ENCODE data around the gene ALDH1A2.

Gene ALDH1A2

DNA sequence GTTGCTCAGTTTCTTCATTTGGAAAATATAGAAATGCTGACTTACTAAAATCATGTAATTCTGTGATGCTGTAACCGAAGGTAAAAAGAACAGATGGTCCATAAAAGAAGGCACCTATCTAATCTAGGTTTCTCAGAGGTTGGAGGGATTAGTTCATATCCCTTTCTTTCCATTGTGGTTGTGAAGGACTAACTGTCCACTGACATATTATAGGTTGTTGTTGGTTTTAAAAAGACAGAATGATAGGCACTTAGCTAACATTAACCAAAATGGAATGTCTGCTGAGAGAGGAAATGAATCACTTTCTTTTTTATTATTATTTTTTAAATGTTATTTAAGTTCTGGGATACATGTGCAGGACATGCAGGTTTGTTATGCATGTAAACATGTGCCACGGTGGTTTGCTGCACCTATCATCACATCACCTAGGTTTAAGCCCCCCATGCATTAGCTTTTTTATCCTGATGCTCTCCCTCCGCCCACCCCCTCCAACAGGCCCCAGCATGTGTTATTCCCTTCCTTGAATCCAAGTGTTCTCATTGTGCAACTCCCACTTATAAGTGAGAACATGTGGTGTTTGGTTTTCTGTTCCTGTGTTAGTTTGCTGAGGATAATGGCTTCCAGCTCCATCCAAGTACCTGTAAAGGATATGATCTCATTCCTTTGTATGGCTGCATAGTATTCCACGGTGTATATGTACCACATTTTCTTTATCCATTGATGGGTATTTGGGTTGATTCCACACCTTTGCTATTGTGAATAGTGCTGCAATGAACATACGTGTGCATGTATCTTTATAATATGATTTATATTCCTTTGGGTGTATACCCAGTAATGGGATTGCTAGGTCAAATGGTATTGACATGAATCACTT lies 45.8 kb downstream of the ALDH1A2 start:
- Histone ChIP-seq H3K36me3 (ENCODE audit: control insufficient read depth in 2 of 2, insufficient read depth in 1 of 2, low read length in 2 of 2) (no peaks in the 10 kb centered on the region), H3K4me1 (ENCODE audit: control insufficient read depth, insufficient read depth, low read length) (no peaks in the 10 kb centered on the region), H3K9me3 (ENCODE audit: control insufficient read depth, insufficient read depth, low read depth, low read length) (no peaks in the 10 kb centered on the region), H3K27ac (ENCODE audit: extremely low read depth, low read depth, low read length) (no peak overlapping the region), H3K4me3 (ENCODE audit: low read depth, low read length) (no peak overlapping the region)
- POLR2A ChIA-PET = no interaction called here
- TF ChIP-seq ZNF146 (tag by site-specific recombination; IDR thresholded peaks at IDR 0.05) = peak; percentile 62
- no peak for TF ChIP-seq ZBTB17 (tag by site-specific recombination; IDR thresholded peaks at IDR 0.05)
- CTCF ChIA-PET = interaction anchor here (1.2 kb wide), 1 partner anchor 52 kb away, joined by 3 read pairs; no protein-coding TSS in a partner anchor

- Histone ChIP-seq H3K27ac (ENCODE audit: extremely low read depth, low read depth, low read length) (no peak overlapping the region), H3K36me3 (ENCODE audit: control insufficient read depth in 2 of 2, insufficient read depth in 1 of 2, low read length in 2 of 2) (no peaks in the 10 kb centered on the region), H3K4me3 (ENCODE audit: low read depth, low read length) (no peak overlapping the region), H3K4me1 (ENCODE audit: control insufficient read depth, insufficient read depth, low read length) (no peaks in the 10 kb centered on the region), H3K9me3 (ENCODE audit: control insufficient read depth, insufficient read depth, low read depth, low read length) (no peaks in the 10 kb centered on the region)
- POLR2A ChIA-PET = no interaction called here
- CTCF ChIA-PET = interaction anchor here (0.7 kb wide), 1 partner anchor 158 kb away, joined by 3 read pairs; no protein-coding TSS in a partner anchor
- TF ChIP-seq ZNF266 (tag by site-specific recombination; IDR thresholded peaks at IDR 0.05; ENCODE audit: low read depth) (no peak), ZNF621 (tag by site-specific recombination; IDR thresholded peaks at IDR 0.05) (no peak), ZNF132 (tag by site-specific recombination; IDR thresholded peaks at IDR 0.05; ENCODE audit: borderline replicate concordance) (no peak), ZFP3 (tag by site-specific recombination; IDR thresholded peaks at IDR 0.05; ENCODE audit: low read depth) (no peak), SCRT1 (tag by site-specific recombination; IDR thresholded peaks at IDR 0.05; ENCODE audit: borderline replicate concordance) (no peak), ZNF658 (tag by site-specific recombination; IDR thresholded peaks at IDR 0.05) (no peak), HOXA7 (CRISPR knock-in tag; IDR thresholded peaks at IDR 0.05; ENCODE audit: borderline replicate concordance) (no peak), ZNF398 (tag by site-specific recombination; IDR thresholded peaks at IDR 0.05) (no peak), KLF17 (tag by site-specific recombination; IDR thresholded peaks at IDR 0.05) (no peak), KLF7 (tag by site-specific recombination; IDR thresholded peaks at IDR 0.05; ENCODE audit: borderline replicate concordance) (no peak), ZBTB1 (tag by site-specific recombination; IDR thresholded peaks at IDR 0.05) (no peak), ZNF830 (tag by site-specific recombination; IDR thresholded peaks at IDR 0.05; ENCODE audit: low read depth) (no peak), PRDM2 (tag by site-specific recombination; IDR thresholded peaks at IDR 0.05; ENCODE audit: borderline replicate concordance) (no peak), ZNF24 (tag by site-specific recombination; IDR thresholded peaks at IDR 0.05) (no peak)
Measured at GRCh38 chr15:58017869-58018268, 47.6 kb downstream of the ALDH1A2 start.
